Hippocampal formation (tissue), 2 donors: ENCODE results near the gene ARID4B.
A peak's percentile ranks its signal among the peaks of the same experiment; 100 is the strongest.

Experiments used
- DNase-seq, 2 donors: peaks; one replicate each; lab custom pipeline; 2025; lab: John Stamatoyannopoulos, UW

ARID4B gene

GRCh38 chr1:235128456-235129328, 199.3 kb downstream of the ARID4B start, which contains the start of gene TOMM20:
TSS of gene TOMM20 (minus strand) at chr1:235128837. CDS start at chr1:235128715, 122 bp downstream.
- peak; percentile 92 to 97 for DNase-seq

DNA sequence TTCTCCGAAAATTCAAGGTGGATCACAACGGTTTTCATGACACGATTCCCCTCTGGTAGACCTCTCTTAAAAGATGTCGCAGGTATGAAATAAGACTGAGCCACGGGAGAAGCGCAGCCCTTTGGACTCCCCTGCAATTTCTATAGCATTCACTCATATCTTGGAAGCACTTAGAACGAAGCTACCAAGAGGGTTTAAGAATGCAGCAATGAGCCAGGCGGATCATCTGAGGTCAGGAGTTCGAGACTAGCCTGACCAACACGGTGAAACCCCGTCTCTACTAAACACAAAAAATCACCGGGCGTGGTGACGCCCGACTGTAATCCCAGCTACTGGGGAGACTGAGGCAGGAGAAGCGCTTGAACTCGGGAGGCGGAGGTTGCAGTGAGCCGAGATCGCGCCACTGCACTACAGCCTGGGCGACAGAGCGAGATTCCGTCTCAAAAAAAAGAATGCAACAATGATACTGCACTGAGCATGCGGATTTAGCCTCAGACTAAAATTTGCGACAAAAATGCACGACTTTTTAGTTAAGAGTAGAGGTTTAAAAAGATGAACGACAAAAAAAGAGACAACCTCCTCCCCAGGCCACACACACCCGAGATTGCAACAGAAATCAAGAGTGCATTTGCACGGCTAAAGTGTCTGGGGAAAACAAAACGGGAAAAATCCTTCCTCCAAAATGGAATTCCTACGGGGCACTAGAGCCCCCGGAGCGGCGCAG, 200.1 kb downstream of the ARID4B start:
- no peak for DNase-seq

DNA sequence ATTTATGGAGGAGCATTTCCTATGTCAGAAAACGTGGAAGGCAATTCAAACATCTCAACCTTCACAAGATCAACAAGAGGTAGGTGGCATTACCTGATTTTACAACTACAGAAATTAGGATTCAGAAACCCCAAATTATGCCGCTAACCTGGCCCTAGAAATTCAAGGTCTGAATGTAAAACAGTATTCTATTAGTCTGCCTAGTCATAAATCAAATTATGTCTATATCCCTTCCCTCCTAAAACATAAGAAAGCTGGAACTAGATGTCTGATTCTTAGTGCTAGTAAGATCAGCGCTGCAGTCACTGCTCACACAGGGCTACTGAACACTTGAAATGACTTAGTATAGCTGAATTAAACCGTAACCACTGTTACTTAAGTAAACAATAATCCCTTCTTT, 200.8 kb downstream of the ARID4B start:
- no peak for DNase-seq

GRCh38 chr1:235124665-235125064, 203.3 kb downstream of the ARID4B start:
- no peak for DNase-seq

DNA sequence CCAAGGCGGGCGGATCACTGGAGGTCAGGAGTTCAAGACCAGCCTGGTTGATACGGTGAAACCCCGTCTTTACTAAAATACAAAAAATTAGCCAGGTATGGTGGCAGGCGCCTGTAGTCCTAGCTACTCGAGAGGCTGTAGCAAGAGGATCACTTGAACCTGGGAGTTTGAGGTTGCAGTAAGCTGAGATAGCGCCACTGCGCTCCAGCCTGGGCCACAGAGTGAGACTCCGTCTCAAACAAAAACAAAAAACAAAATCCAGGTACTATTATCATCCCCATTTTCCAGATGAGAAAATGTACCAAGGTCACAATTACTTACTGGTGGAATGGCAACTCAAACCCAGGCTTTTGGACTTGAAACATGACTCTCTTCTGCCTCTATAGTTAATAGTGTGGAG, 203.9 kb downstream of the ARID4B start:
- no peak for DNase-seq

DNA sequence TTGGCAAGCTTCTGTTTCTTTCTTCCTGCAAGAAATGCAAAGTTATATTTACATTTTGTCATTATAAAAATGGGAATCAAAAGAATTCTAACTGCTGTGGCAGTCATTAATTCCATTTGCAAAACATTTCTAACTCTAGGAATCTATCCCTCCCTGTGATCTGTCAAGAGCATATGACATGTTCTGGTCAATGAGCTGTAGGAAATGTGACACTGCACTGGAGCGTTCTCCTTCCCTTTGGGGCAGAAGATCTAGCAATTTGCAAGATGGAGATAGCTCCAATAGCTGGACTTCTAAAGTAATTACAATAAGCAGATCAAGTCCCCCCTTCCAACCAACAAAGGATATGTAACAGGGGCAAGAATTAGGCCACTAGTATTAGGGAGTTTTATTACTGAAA, 205.6 kb downstream of the ARID4B start:
- DNase-seq: no peak
